ENCODE results near the gene C14orf180. TPM values are rescaled to one million over a fixed set of nuclear protein-coding genes. Genes with fewer than 3 reads are reported as not detected.

C14orf180 gene
- total and polyA plus RNA-seq, 10 of the 15 experiments (the other 5 are each of a cell fraction or from before 2014, with no cell fraction given) = not detected

DNA sequence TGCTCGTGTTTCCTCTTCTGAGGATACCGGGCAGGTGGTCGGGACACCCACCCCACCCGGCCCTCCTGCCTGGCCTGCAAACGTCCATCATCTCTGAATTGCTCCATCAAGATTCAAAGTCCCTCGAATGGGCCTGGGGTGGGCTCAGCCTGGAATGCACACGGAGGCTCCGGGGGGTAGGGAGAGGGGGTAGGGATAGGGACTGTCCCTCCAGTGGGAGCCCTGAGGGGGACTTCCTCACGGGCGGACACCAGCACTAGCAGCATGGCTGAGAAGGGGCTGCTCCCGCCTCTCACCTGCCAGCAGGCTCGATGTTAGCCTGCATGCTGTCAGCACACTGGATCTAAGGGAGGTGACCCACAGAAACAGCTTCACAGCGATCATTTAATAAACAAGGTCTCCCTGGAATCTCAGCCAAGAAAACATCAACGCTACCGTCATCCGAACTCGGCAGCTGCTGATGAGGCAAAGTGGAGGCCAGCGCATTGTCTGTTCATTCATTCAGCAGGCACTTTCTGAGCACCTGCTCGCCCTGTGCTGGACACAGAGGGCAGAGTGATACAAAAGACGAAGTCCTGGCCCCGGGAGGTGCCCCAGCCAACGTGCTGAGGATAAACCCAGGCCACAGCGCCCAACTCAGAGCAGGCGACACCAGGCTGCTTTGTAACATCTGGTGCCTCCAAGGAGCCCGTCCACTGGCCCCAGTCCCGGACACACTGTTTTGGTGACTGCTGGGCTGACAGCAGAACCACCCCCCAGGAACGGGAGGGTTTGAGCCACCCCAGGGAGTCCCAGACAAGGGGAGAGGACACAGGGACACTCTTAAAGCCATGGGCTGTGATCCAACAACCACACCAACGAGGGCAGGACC lies 18.7 kb downstream of the C14orf180 start:
- FAIRE-seq (no peak), ATAC-seq (no peak), DNase-seq (ENCODE audit: low read depth, low spot score) (no peak)
- H3K4me3 ChIP-seq = no peak overlapping the region
- no TSS peak for BruUV-seq (replicated peaks)
- in situ Hi-C loops (cut with MboI) = no loop called here
- no peaks in the 10 kb centered on the region for H4K20me1 ChIP-seq (ENCODE audit: control insufficient read depth, insufficient read depth)
- H3K4me1 ChIP-seq (ENCODE audit: control insufficient read depth, insufficient read depth, low read length) = no peaks in the 10 kb centered on the region
- H3K27me3 ChIP-seq (replicated peaks in 1 of 2; ENCODE audit: control insufficient read depth in 2 of 2, insufficient read depth in 2 of 2, low read length in 1 of 2) = no peaks in the 10 kb centered on the region; a peak in 1 of 4 replicates
- POLR2A ChIA-PET = no interaction called here
- SMC1A ChIA-PET (ENCODE audit: uncharacterized antibody, unreplicated experiment) = no interaction called here
- H3K27ac ChIP-seq (ENCODE audit: control insufficient read depth, insufficient read depth) = no peak overlapping the region
- H3K36me3 ChIP-seq (ENCODE audit: control insufficient read depth in 2 of 2, insufficient read depth in 2 of 2, low read length in 1 of 2) = no peaks in the 10 kb centered on the region
- no peak overlapping the region for H2AFZ ChIP-seq (ENCODE audit: control insufficient read depth, low read depth, low read length)
- H3K4me2 ChIP-seq (ENCODE audit: control insufficient read depth, insufficient read depth) = no peak overlapping the region
- H3K9me3 ChIP-seq (replicated peaks; ENCODE audit: control insufficient read depth, insufficient read depth, low read length) = no peaks in the 10 kb centered on the region
- intact Hi-C loops (cut with micrococcal nuclease; ENCODE audit: unreplicated experiment) = no loop called here
- CTCF ChIA-PET = no interaction called here
- WGBS (ENCODE audit: insufficient coverage, insufficient replicate concordance, low lambda C conversion rate, missing lambda C conversion rate) = 30% methylated on average over 28 of the region's 28 CpGs
- H3K79me2 ChIP-seq (ENCODE audit: control insufficient read depth, insufficient read depth, low read length) = no peaks in the 10 kb centered on the region
- H3K9ac ChIP-seq (ENCODE audit: control insufficient read depth, insufficient read depth, low read length) = no peak overlapping the region
- RAD21 ChIA-PET (ENCODE audit: unreplicated experiment) = no interaction called here
- TF ChIP-seq POLR2AphosphoS5 (IDR thresholded peaks at IDR 0.05; ENCODE audit: low read length) (no peak), IKZF2 (IDR thresholded peaks at IDR 0.05) (no peak), NBN (IDR thresholded peaks at IDR 0.05) (no peak), BCL11A (IDR thresholded peaks at IDR 0.05; ENCODE audit: low read depth, low read length) (no peak), NR2C2 (IDR thresholded peaks at IDR 0.05; ENCODE audit: borderline replicate concordance, control insufficient read depth, insufficient read length, low read depth) (no peak), IKZF1 (conservative IDR thresholded peaks at IDR 0.05) (no peak), ZNF274 (IDR thresholded peaks at IDR 0.05; ENCODE audit: insufficient read depth, insufficient read length) (no peak), SP1 (IDR thresholded peaks at IDR 0.05; ENCODE audit: low read depth, low read length) (no peak), NRF1 (conservative IDR thresholded peaks at IDR 0.05; ENCODE audit: low read depth, low read length) (no peak), EGR1 (IDR thresholded peaks at IDR 0.05; ENCODE audit: borderline replicate concordance in 1 of 2, low read depth in 2 of 2, low read length in 2 of 2) (no peak), RFX5 (IDR thresholded peaks at IDR 0.05; ENCODE audit: low read depth, low read length) (no peak)
- TF ChIP-seq, protein P1, sequence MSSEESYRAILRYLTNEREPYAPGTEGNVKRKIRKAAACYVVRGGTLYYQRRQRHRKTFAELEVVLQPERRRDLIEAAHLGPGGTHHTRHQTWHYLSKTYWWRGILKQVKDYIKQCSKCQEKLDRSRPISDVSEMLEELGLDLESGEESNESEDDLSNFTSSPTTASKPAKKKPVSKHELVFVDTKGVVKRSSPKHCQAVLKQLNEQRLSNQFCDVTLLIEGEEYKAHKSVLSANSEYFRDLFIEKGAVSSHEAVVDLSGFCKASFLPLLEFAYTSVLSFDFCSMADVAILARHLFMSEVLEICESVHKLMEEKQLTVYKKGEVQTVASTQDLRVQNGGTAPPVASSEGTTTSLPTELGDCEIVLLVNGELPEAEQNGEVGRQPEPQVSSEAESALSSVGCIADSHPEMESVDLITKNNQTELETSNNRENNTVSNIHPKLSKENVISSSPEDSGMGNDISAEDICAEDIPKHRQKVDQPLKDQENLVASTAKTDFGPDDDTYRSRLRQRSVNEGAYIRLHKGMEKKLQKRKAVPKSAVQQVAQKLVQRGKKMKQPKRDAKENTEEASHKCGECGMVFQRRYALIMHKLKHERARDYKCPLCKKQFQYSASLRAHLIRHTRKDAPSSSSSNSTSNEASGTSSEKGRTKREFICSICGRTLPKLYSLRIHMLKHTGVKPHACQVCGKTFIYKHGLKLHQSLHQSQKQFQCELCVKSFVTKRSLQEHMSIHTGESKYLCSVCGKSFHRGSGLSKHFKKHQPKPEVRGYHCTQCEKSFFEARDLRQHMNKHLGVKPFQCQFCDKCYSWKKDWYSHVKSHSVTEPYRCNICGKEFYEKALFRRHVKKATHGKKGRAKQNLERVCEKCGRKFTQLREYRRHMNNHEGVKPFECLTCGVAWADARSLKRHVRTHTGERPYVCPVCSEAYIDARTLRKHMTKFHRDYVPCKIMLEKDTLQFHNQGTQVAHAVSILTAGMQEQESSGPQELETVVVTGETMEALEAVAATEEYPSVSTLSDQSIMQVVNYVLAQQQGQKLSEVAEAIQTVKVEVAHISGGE (CRISPR knock-in tag; IDR thresholded peaks at IDR 0.05) = no peak
- TF ChIP-seq, protein P2, sequence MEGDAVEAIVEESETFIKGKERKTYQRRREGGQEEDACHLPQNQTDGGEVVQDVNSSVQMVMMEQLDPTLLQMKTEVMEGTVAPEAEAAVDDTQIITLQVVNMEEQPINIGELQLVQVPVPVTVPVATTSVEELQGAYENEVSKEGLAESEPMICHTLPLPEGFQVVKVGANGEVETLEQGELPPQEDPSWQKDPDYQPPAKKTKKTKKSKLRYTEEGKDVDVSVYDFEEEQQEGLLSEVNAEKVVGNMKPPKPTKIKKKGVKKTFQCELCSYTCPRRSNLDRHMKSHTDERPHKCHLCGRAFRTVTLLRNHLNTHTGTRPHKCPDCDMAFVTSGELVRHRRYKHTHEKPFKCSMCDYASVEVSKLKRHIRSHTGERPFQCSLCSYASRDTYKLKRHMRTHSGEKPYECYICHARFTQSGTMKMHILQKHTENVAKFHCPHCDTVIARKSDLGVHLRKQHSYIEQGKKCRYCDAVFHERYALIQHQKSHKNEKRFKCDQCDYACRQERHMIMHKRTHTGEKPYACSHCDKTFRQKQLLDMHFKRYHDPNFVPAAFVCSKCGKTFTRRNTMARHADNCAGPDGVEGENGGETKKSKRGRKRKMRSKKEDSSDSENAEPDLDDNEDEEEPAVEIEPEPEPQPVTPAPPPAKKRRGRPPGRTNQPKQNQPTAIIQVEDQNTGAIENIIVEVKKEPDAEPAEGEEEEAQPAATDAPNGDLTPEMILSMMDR (IDR thresholded peaks at IDR 0.05 in 2 of 3, conservative IDR thresholded peaks at IDR 0.05 in 1 of 3; ENCODE audit: control insufficient read depth in 2 of 3, extremely low read depth in 1 of 3, insufficient read depth in 1 of 3, low read depth in 3 of 3, low read length in 3 of 3) = no peak
- TF ChIP-seq, protein P3, sequence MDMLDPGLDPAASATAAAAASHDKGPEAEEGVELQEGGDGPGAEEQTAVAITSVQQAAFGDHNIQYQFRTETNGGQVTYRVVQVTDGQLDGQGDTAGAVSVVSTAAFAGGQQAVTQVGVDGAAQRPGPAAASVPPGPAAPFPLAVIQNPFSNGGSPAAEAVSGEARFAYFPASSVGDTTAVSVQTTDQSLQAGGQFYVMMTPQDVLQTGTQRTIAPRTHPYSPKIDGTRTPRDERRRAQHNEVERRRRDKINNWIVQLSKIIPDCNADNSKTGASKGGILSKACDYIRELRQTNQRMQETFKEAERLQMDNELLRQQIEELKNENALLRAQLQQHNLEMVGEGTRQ (IDR thresholded peaks at IDR 0.05; ENCODE audit: borderline replicate concordance, low read depth, low read length) = no peak

Measured in GM12878 (cell line).